ENCODE results near the gene SLIT3.

SLIT3 gene

GRCh38 chr5:169015991-169016390, 284.9 kb downstream of the SLIT3 start (continued):
- TF ChIP-seq POU6F1 (CRISPR knock-in tag; IDR thresholded peaks at IDR 0.05; ENCODE audit: borderline replicate concordance, low read depth): no peak
- no peak for TF ChIP-seq GLIS3 (CRISPR knock-in tag; IDR thresholded peaks at IDR 0.05)
- no peak for TF ChIP-seq ZC3H10 (CRISPR knock-in tag; IDR thresholded peaks at IDR 0.05)
- TF ChIP-seq TCF4 (CRISPR knock-in tag; IDR thresholded peaks at IDR 0.05; ENCODE audit: borderline replicate concordance): no peak
- TF ChIP-seq BACH2 (CRISPR knock-in tag; IDR thresholded peaks at IDR 0.05; ENCODE audit: borderline replicate concordance): no peak
- TF ChIP-seq PPARA (CRISPR knock-in tag; IDR thresholded peaks at IDR 0.05; ENCODE audit: borderline replicate concordance): no peak

GRCh38 chr5:169013846-169014245, 287.1 kb downstream of the SLIT3 start:
- ATAC-seq: no peak
- TF ChIP-seq ZNF8 (CRISPR knock-in tag; IDR thresholded peaks at IDR 0.05) (no peak), ZFP30 (CRISPR knock-in tag; IDR thresholded peaks at IDR 0.05) (no peak), ZC3H10 (CRISPR knock-in tag; IDR thresholded peaks at IDR 0.05) (no peak), TSHZ2 (CRISPR knock-in tag; IDR thresholded peaks at IDR 0.05) (no peak), TCF4 (CRISPR knock-in tag; IDR thresholded peaks at IDR 0.05; ENCODE audit: borderline replicate concordance) (no peak), CREB5 (CRISPR knock-in tag; IDR thresholded peaks at IDR 0.05; ENCODE audit: low read depth) (no peak), CSDC2 (CRISPR knock-in tag; IDR thresholded peaks at IDR 0.05) (no peak), ARNTL (CRISPR knock-in tag; IDR thresholded peaks at IDR 0.05; ENCODE audit: borderline replicate concordance, low read depth) (no peak), ZNF565 (CRISPR knock-in tag; conservative IDR thresholded peaks at IDR 0.05; ENCODE audit: low read depth) (no peak), SNAI2 (CRISPR knock-in tag; IDR thresholded peaks at IDR 0.05) (no peak), PPARA (CRISPR knock-in tag; IDR thresholded peaks at IDR 0.05; ENCODE audit: borderline replicate concordance) (no peak), ESRRG (CRISPR knock-in tag; IDR thresholded peaks at IDR 0.05) (no peak)

GRCh38 chr5:169013208-169013728, 287.7 kb downstream of the SLIT3 start:
- ATAC-seq: no peak
- no peak for TF ChIP-seq ISL1 (CRISPR knock-in tag; IDR thresholded peaks at IDR 0.05)
- TF ChIP-seq CSRNP3 (CRISPR knock-in tag; IDR thresholded peaks at IDR 0.05): no peak
- TF ChIP-seq CSDC2 (CRISPR knock-in tag; IDR thresholded peaks at IDR 0.05): no peak
- TF ChIP-seq ZFP3 (CRISPR knock-in tag; IDR thresholded peaks at IDR 0.05): no peak
- no peak for TF ChIP-seq CREB5 (CRISPR knock-in tag; IDR thresholded peaks at IDR 0.05; ENCODE audit: low read depth)

- TF ChIP-seq ZFP30 (CRISPR knock-in tag; IDR thresholded peaks at IDR 0.05): no peak
- TF ChIP-seq ZNF565 (CRISPR knock-in tag; conservative IDR thresholded peaks at IDR 0.05; ENCODE audit: low read depth): no peak
- no peak for TF ChIP-seq BACH2 (CRISPR knock-in tag; IDR thresholded peaks at IDR 0.05; ENCODE audit: borderline replicate concordance)
- no peak for TF ChIP-seq ZNF70 (CRISPR knock-in tag; IDR thresholded peaks at IDR 0.05)
- TF ChIP-seq ZC3H10 (CRISPR knock-in tag; IDR thresholded peaks at IDR 0.05): no peak
- no peak for TF ChIP-seq ZNF8 (CRISPR knock-in tag; IDR thresholded peaks at IDR 0.05)
- no peak for TF ChIP-seq TOX (CRISPR knock-in tag; IDR thresholded peaks at IDR 0.05; ENCODE audit: borderline replicate concordance)
- TF ChIP-seq CREB5 (CRISPR knock-in tag; IDR thresholded peaks at IDR 0.05; ENCODE audit: low read depth): no peak
- TF ChIP-seq CSDC2 (CRISPR knock-in tag; IDR thresholded peaks at IDR 0.05): no peak
- TF ChIP-seq PPARA (CRISPR knock-in tag; IDR thresholded peaks at IDR 0.05; ENCODE audit: borderline replicate concordance): no peak
- TF ChIP-seq PATZ1 (CRISPR knock-in tag; IDR thresholded peaks at IDR 0.05; ENCODE audit: borderline replicate concordance): no peak
- no peak for TF ChIP-seq ISL1 (CRISPR knock-in tag; IDR thresholded peaks at IDR 0.05)
- no peak for ATAC-seq
These were observed 288.5 kb downstream of the SLIT3 start for GRCh38 chr5:169012450-169012849.

Measured in SK-N-SH treated with all-trans-retinoic acid at 6 μM for 48 hours (cell line).